ENCODE results near the gene IRF3. TPM values are rescaled to one million over a fixed set of nuclear protein-coding genes. Genes with fewer than 3 reads are reported as not detected.

Gene IRF3
- polyA plus RNA-seq, 3 donors, result 37.6 to 41.5 (median 39.3) TPM

GRCh38 chr19:49687566-49688316 lies 22.1 kb upstream of the IRF3 start:
- no peak for DNase-seq (ENCODE audit: low read depth in 3 of 3, low spot score in 2 of 3)

- no peak for DNase-seq (ENCODE audit: low read depth in 3 of 3, low spot score in 2 of 3)
Measured at GRCh38 chr19:49687150-49687549, 21.5 kb upstream of the IRF3 start.

GRCh38 chr19:49686503-49687088 lies 20.9 kb upstream of the IRF3 start:
- no peak for DNase-seq (ENCODE audit: low read depth in 3 of 3, low spot score in 2 of 3)

- no peak for DNase-seq (ENCODE audit: low read depth in 3 of 3, low spot score in 2 of 3)
Measured at GRCh38 chr19:49685845-49686332, 20.2 kb upstream of the IRF3 start.

- no peak for DNase-seq (ENCODE audit: low read depth in 3 of 3, low spot score in 2 of 3)
Measured at GRCh38 chr19:49684983-49685553, 19.4 kb upstream of the IRF3 start.

- DNase-seq (ENCODE audit: low read depth in 3 of 3, low spot score in 2 of 3), result no peak
Measured at GRCh38 chr19:49684251-49684982, 18.8 kb upstream of the IRF3 start.

GRCh38 chr19:49683814-49684250 lies 18.2 kb upstream of the IRF3 start:
- no peak for DNase-seq (ENCODE audit: low read depth in 3 of 3, low spot score in 2 of 3)

GRCh38 chr19:49682274-49682673 lies 16.6 kb upstream of the IRF3 start:
- DNase-seq (ENCODE audit: low read depth in 3 of 3, low spot score in 2 of 3), result no peak

GRCh38 chr19:49681830-49682229 lies 16.2 kb upstream of the IRF3 start:
- DNase-seq (ENCODE audit: low read depth in 3 of 3, low spot score in 2 of 3), result no peak

- peak; percentile 83 to 90 (median 87) for DNase-seq (ENCODE audit: low read depth in 3 of 3, low spot score in 2 of 3)
Measured at GRCh38 chr19:49680421-49681351, 15.0 kb upstream of the IRF3 start.

GRCh38 chr19:49679771-49680413 lies 14.2 kb upstream of the IRF3 start:
- DNase-seq (ENCODE audit: low read depth in 3 of 3, low spot score in 2 of 3), result no peak

- no peak for DNase-seq (ENCODE audit: low read depth in 3 of 3, low spot score in 2 of 3)
Measured at GRCh38 chr19:49678985-49679770, 13.5 kb upstream of the IRF3 start.

GRCh38 chr19:49677901-49678674 lies 12.4 kb upstream of the IRF3 start:
- DNase-seq (ENCODE audit: low read depth in 3 of 3, low spot score in 2 of 3), result peak; percentile 75 to 80 (median 80)

GRCh38 chr19:49677231-49677900 lies 11.7 kb upstream of the IRF3 start, which contains the start of gene PRMT1:
Gene PRMT1 (plus strand): TSS chr19:49677271. CDS start chr19:49677281, 10 bp downstream.
- DNase-seq (ENCODE audit: low read depth in 3 of 3, low spot score in 2 of 3), result no peak

- DNase-seq (ENCODE audit: low read depth in 3 of 3, low spot score in 2 of 3), result peak; percentile 100
Measured at GRCh38 chr19:49676784-49677230, 11.2 kb upstream of the IRF3 start.

- DNase-seq (ENCODE audit: low read depth in 3 of 3, low spot score in 2 of 3), result no peak
Measured at GRCh38 chr19:49676136-49676783, 10.6 kb upstream of the IRF3 start.
